SK-N-SH treated with all-trans-retinoic acid at 6 μM for 48 hours (cell line): ENCODE results near the gene KRTAP22-2.

Experiments
- ATAC-seq: fragments of 200-7000 bp; cut with Tn5 transposase; 3 replicates; pipeline ENCODE4 v1.9.1; 2020; ENCODE audit warnings: mild to moderate bottlenecking, moderate library complexity
- ARNTL ChIP-seq: fragments of 450-650 bp; formaldehyde crosslinking; IDR thresholded peaks from 2 replicates; pipeline ENCODE4 v1.5.0; 2020; ENCODE audit warnings: low read depth, mild to moderate bottlenecking, moderate library complexity, borderline replicate concordance
- BACH2 ChIP-seq: fragments of 250-450 bp; sonication (Bioruptor Pico); IDR thresholded peaks from 2 replicates; pipeline ENCODE4 v1.9.0; 2021; ENCODE audit warnings: mild to moderate bottlenecking, borderline replicate concordance
- CSDC2 ChIP-seq: fragments of 250-450 bp; sonication (Bioruptor Pico); IDR thresholded peaks from 2 replicates; pipeline ENCODE4 v1.5.0; 2020; ENCODE audit warnings: mild to moderate bottlenecking, moderate library complexity
- ESRRG ChIP-seq: fragments of 250-450 bp; sonication (Bioruptor Pico); IDR thresholded peaks from 2 replicates; pipeline ENCODE4 v1.6.1; 2021; ENCODE audit warnings: mild to moderate bottlenecking
- GLIS3 ChIP-seq: fragments of 250-450 bp; sonication (Bioruptor Pico); IDR thresholded peaks from 2 replicates; pipeline ENCODE4 v1.5.0; 2020; ENCODE audit warnings: mild to moderate bottlenecking, moderate library complexity
- ISL1 ChIP-seq: fragments of 250-450 bp; sonication (Bioruptor Pico); IDR thresholded peaks from 2 replicates; pipeline ENCODE4 v2.1.2; 2022; ENCODE audit warnings: mild to moderate bottlenecking, moderate library complexity
- OSR1 ChIP-seq: fragments of 250-450 bp; sonication (Bioruptor Pico); IDR thresholded peaks from 2 replicates; pipeline ENCODE4 v1.8.0; 2022; ENCODE audit warnings: moderate library complexity, mild to moderate bottlenecking, inconsistent platforms
- PATZ1 ChIP-seq: fragments of 250-450 bp; sonication (Bioruptor Pico); IDR thresholded peaks from 2 replicates; pipeline ENCODE4 v1.8.0; 2020; ENCODE audit warnings: mild to moderate bottlenecking, moderate library complexity, borderline replicate concordance
- POU6F1 ChIP-seq: fragments of 250-450 bp; sonication (Bioruptor Pico); IDR thresholded peaks from 2 replicates; pipeline ENCODE4 v1.8.0; 2021; ENCODE audit warnings: low read depth, mild to moderate bottlenecking, moderate library complexity, borderline replicate concordance
- PPARA ChIP-seq: fragments of 250-450 bp; sonication (Bioruptor Pico); IDR thresholded peaks from 2 replicates; pipeline ENCODE4 v1.5.0; 2020; ENCODE audit warnings: mild to moderate bottlenecking, borderline replicate concordance
- RARB ChIP-seq: fragments of 250-450 bp; sonication (Bioruptor Pico); IDR thresholded peaks from 2 replicates; pipeline ENCODE4 v1.8.0; 2021; ENCODE audit warnings: mild to moderate bottlenecking, moderate library complexity
- SNAI2 ChIP-seq: fragments of 250-450 bp; sonication (Bioruptor Pico); IDR thresholded peaks from 2 replicates; pipeline ENCODE4 v1.5.0; 2020; ENCODE audit warnings: mild to moderate bottlenecking, moderate library complexity
- TCF4 ChIP-seq: fragments of 250-450 bp; sonication (Bioruptor Pico); IDR thresholded peaks from 2 replicates; pipeline ENCODE4 v1.8.0; 2021; ENCODE audit warnings: mild to moderate bottlenecking, moderate library complexity, borderline replicate concordance
- TOX ChIP-seq: fragments of 250-450 bp; sonication (Bioruptor Pico); IDR thresholded peaks from 2 replicates; pipeline ENCODE4 v1.8.0; 2021; ENCODE audit warnings: mild to moderate bottlenecking, moderate library complexity, borderline replicate concordance
- ZC3H10 ChIP-seq: fragments of 250-450 bp; sonication (Bioruptor Pico); IDR thresholded peaks from 2 replicates; pipeline ENCODE4 v1.5.1; 2021; ENCODE audit warnings: mild to moderate bottlenecking, moderate library complexity
- ZFP3 ChIP-seq: fragments of 250-450 bp; sonication (Bioruptor Pico); IDR thresholded peaks from 2 replicates; pipeline ENCODE4 v1.5.0; 2020; ENCODE audit warnings: mild to moderate bottlenecking, moderate library complexity
- ZFP30 ChIP-seq: fragments of 450-650 bp; formaldehyde crosslinking; IDR thresholded peaks from 2 replicates; pipeline ENCODE4 v1.5.0; 2022; ENCODE audit warnings: mild to moderate bottlenecking, moderate library complexity
- ZNF565 ChIP-seq: fragments of 450-650 bp; formaldehyde crosslinking; conservative IDR thresholded peaks from 2 replicates; pipeline ENCODE4 v1.5.0; 2020; ENCODE audit warnings: low read depth, mild to moderate bottlenecking, moderate library complexity
- ZNF70 ChIP-seq: fragments of 450-650 bp; formaldehyde crosslinking; IDR thresholded peaks from 2 replicates; pipeline ENCODE4 v1.5.0; 2020; ENCODE audit warnings: mild to moderate bottlenecking, moderate library complexity
- ZNF8 ChIP-seq: fragments of 450-650 bp; formaldehyde crosslinking; IDR thresholded peaks from 2 replicates; pipeline ENCODE4 v1.5.0; 2020; ENCODE audit warnings: mild to moderate bottlenecking, moderate library complexity
- TF ChIP-seq, protein P1 (sequence below): fragments of 250-450 bp; sonication (Bioruptor Pico); IDR thresholded peaks from 2 replicates; pipeline ENCODE4 v1.5.0; 2020; ENCODE audit warnings: mild to moderate bottlenecking, moderate library complexity
- TF ChIP-seq, protein P2 (sequence below): fragments of 250-450 bp; sonication (Bioruptor Pico); IDR thresholded peaks from 2 replicates; pipeline ENCODE4 v1.5.1; 2020; ENCODE audit warnings: low read depth, mild to moderate bottlenecking, moderate library complexity

The KRTAP22-2 gene

DNA sequence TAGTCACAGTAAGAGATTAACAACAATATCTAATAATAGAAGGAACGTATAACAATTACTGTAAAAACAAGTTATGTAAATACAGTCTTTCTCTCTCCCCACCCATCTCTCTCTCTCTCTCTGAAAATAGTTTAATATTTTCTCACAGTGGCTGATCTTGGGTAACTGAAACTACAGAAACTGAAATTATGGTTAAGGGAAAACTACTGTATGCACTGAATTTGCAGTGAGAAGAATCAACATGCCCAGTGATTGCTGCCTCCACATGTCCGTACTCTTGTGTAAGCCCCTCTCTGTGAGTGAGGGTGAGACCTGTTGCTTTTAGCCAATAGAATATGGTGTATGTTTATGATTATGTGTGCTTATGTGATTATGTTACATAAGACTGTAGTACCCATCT lies 21.9 kb upstream of the KRTAP22-2 start:
- no peak for TF ChIP-seq PATZ1 (CRISPR knock-in tag)
- TF ChIP-seq SNAI2 (CRISPR knock-in tag) = no peak
- TF ChIP-seq ZC3H10 (CRISPR knock-in tag) = no peak
- TF ChIP-seq OSR1 (CRISPR knock-in tag) = no peak
- no peak for TF ChIP-seq TCF4 (CRISPR knock-in tag)
- TF ChIP-seq ZNF70 (CRISPR knock-in tag) = no peak
- no peak for TF ChIP-seq ZFP30
- TF ChIP-seq RARB (CRISPR knock-in tag) = no peak
- TF ChIP-seq, protein P1, sequence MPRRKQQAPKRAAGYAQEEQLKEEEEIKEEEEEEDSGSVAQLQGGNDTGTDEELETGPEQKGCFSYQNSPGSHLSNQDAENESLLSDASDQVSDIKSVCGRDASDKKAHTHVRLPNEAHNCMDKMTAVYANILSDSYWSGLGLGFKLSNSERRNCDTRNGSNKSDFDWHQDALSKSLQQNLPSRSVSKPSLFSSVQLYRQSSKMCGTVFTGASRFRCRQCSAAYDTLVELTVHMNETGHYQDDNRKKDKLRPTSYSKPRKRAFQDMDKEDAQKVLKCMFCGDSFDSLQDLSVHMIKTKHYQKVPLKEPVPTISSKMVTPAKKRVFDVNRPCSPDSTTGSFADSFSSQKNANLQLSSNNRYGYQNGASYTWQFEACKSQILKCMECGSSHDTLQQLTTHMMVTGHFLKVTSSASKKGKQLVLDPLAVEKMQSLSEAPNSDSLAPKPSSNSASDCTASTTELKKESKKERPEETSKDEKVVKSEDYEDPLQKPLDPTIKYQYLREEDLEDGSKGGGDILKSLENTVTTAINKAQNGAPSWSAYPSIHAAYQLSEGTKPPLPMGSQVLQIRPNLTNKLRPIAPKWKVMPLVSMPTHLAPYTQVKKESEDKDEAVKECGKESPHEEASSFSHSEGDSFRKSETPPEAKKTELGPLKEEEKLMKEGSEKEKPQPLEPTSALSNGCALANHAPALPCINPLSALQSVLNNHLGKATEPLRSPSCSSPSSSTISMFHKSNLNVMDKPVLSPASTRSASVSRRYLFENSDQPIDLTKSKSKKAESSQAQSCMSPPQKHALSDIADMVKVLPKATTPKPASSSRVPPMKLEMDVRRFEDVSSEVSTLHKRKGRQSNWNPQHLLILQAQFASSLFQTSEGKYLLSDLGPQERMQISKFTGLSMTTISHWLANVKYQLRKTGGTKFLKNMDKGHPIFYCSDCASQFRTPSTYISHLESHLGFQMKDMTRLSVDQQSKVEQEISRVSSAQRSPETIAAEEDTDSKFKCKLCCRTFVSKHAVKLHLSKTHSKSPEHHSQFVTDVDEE = no peak
- TF ChIP-seq TOX (CRISPR knock-in tag) = no peak
- TF ChIP-seq BACH2 = no peak
- no peak for TF ChIP-seq GLIS3 (CRISPR knock-in tag)
- no peak for TF ChIP-seq ZNF565 (CRISPR knock-in tag)
- ATAC-seq = no peak

DNA sequence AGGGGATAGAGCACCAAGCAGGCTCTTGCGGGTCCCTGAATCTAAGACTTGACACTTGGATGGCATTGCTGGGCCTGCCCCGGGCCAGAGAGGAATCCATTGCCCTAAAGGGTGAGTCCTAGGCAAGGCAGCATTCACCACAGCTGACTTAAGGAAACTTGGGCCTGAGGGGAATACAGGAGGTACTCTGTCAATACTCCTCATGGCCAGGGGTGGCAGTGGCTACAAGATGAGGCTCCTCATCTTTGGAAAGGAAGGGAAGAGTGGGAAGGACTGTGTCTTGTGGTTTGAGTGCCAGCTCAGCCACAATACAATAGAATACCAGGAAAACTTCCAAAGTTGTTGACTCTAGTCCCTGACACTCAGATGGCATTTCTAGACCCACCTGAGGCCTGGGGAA lies 15.8 kb upstream of the KRTAP22-2 start:
- no peak for TF ChIP-seq ISL1 (CRISPR knock-in tag)
- no peak for TF ChIP-seq SNAI2 (CRISPR knock-in tag)
- 0 out of 3 replicates have a peak, but pooled peaks have one; percentile 38 for ATAC-seq

- no peak for TF ChIP-seq GLIS3 (CRISPR knock-in tag)
- no peak for TF ChIP-seq OSR1 (CRISPR knock-in tag)
- no peak for TF ChIP-seq TOX (CRISPR knock-in tag)
- no peak for ATAC-seq
These were observed 10.6 kb upstream of the KRTAP22-2 start, which contains the start of gene KRTAP22-1 for GRCh38 chr21:30600787-30601186. Gene KRTAP22-1, plus strand, starts transcription at chr21:30601087.

- no peak for ATAC-seq
- TF ChIP-seq GLIS3 (CRISPR knock-in tag) = no peak
- no peak for TF ChIP-seq ZFP30
- TF ChIP-seq, protein P2, sequence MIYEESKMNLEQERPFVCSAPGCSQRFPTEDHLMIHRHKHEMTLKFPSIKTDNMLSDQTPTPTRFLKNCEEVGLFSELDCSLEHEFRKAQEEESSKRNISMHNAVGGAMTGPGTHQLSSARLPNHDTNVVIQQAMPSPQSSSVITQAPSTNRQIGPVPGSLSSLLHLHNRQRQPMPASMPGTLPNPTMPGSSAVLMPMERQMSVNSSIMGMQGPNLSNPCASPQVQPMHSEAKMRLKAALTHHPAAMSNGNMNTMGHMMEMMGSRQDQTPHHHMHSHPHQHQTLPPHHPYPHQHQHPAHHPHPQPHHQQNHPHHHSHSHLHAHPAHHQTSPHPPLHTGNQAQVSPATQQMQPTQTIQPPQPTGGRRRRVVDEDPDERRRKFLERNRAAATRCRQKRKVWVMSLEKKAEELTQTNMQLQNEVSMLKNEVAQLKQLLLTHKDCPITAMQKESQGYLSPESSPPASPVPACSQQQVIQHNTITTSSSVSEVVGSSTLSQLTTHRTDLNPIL (CRISPR knock-in tag) = no peak
- TF ChIP-seq BACH2 = no peak
- TF ChIP-seq PATZ1 (CRISPR knock-in tag) = no peak
- TF ChIP-seq ZNF70 (CRISPR knock-in tag) = no peak
- TF ChIP-seq PPARA = no peak
- no peak for TF ChIP-seq RARB (CRISPR knock-in tag)
- no peak for TF ChIP-seq ESRRG (CRISPR knock-in tag)
- TF ChIP-seq CSDC2 (CRISPR knock-in tag) = no peak
- no peak for TF ChIP-seq TOX (CRISPR knock-in tag)
- TF ChIP-seq ZFP3 (CRISPR knock-in tag) = no peak
- no peak for TF ChIP-seq OSR1 (CRISPR knock-in tag)
- no peak for TF ChIP-seq POU6F1 (CRISPR knock-in tag)
- no peak for TF ChIP-seq SNAI2 (CRISPR knock-in tag)
- no peak for TF ChIP-seq ZNF8 (CRISPR knock-in tag)
- no peak for TF ChIP-seq ZNF565 (CRISPR knock-in tag)
- TF ChIP-seq, protein P1 = no peak
- no peak for TF ChIP-seq ARNTL (CRISPR knock-in tag)
These were observed 8.6 kb upstream of the KRTAP22-2 start, which contains the start of gene KRTAP6-2 for GRCh38 chr21:30598802-30599201. Gene KRTAP6-2, minus strand, starts transcription at chr21:30598902. Its CDS starts 28 bp downstream, at chr21:30598874.
